ENCODE results near the gene ECEL1.
"Not testable (repeated sequence)": the region's sequence is repeated elsewhere in the genome, so short reads cannot be mapped to it uniquely, and the experiment has no call there.

ECEL1 gene, protein sequence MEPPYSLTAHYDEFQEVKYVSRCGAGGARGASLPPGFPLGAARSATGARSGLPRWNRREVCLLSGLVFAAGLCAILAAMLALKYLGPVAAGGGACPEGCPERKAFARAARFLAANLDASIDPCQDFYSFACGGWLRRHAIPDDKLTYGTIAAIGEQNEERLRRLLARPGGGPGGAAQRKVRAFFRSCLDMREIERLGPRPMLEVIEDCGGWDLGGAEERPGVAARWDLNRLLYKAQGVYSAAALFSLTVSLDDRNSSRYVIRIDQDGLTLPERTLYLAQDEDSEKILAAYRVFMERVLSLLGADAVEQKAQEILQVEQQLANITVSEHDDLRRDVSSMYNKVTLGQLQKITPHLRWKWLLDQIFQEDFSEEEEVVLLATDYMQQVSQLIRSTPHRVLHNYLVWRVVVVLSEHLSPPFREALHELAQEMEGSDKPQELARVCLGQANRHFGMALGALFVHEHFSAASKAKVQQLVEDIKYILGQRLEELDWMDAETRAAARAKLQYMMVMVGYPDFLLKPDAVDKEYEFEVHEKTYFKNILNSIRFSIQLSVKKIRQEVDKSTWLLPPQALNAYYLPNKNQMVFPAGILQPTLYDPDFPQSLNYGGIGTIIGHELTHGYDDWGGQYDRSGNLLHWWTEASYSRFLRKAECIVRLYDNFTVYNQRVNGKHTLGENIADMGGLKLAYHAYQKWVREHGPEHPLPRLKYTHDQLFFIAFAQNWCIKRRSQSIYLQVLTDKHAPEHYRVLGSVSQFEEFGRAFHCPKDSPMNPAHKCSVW

DNA sequence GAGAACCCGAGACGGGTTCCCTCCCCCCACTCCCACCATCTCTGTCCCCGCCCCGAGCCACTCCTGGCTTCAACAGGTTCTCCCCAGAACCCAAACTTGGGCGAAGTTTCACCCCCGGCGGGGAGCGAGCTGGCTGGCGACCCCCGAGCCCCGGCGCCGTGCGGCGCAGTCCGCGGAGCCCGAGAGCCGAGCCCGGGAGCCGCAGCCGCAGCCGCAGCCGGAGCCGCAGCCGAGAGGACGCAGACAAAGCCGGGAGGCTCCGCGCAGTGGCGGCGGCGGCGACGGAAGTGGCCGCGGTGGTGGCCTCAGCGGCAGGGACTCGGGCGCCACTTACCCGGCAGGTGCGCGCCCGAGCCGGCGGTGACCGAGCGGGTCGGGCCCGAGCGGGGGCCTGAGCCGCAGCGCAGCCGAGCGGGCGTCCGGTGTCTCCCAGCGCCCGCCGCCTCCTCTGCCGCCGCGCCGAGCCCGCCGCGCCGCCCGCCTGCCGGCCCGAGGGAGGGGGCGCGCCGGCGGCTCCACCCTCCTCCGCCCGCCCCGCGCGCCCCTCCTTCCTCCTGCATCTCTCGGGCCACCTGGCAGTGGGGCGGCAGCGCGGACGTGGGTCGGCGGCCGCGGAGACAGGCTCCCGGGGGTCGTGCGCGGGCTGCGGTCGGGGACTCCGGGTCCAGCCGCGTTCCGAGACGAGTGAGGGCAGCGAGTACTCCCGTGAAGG lies at the start of gene ECEL1:
Gene ECEL1, minus strand, starts transcription at position 450 of the 712 bp plus-strand sequence. CDS start 1,181 bp downstream, outside the sequence.
- DNase-seq = no peak

DNA sequence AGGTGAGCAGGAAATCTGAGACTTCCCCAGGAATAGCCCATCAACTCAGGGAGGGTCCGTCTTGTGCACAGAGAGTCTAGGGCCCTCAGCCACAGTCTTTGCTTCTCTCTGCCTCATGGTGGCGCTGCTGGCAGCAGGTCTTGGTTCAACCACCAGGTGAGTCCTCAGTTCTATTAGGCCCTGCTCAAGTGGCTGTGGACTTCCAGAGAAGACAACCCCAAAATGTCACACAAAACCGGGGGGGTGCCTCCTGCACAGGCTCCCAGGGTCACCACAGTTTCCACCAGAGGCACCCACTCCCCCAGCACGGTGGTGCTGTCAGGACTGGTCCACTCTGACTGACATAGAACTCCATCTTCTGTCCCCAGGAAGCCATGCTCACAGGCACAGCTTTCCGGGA lies 49.4 kb upstream of the ECEL1 start:
- no peak for DNase-seq

DNA sequence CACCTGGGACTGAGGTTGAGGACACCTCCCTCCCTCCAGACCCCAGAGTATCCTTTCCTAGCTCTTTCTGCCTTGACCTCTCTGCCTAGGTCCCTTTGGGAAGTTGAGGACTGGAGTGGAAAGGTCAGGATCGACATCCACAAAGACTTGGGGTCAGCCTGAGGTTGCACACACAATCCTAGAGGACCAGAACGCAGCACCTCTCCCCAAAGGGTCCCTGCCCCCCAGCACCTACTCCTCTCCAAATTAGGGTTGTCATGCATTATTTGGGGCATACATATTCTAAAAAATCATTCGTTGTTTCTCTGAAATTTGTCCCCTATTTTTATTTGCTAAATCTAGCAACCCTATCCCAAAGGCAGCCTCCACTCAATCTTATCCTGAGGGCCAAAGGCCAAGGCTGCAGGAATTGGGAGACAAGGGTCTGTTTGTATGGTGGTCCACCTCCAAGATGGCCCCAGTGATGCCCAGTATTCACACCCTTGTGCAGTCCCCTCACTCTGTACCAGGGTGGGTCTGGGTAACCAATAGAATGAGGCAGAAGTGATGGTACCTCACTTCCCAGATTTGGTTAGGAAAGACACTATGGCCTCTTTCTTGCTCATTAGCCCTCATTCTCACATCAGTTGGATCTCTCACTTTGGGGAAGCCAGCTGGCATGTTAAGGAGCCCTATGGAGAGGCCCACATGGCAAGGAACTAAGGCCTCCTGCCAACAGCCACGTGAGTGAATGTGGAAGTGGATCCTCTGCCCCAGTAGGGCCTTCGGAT lies 48.3 kb upstream of the ECEL1 start:
- DNase-seq = no peak

DNA sequence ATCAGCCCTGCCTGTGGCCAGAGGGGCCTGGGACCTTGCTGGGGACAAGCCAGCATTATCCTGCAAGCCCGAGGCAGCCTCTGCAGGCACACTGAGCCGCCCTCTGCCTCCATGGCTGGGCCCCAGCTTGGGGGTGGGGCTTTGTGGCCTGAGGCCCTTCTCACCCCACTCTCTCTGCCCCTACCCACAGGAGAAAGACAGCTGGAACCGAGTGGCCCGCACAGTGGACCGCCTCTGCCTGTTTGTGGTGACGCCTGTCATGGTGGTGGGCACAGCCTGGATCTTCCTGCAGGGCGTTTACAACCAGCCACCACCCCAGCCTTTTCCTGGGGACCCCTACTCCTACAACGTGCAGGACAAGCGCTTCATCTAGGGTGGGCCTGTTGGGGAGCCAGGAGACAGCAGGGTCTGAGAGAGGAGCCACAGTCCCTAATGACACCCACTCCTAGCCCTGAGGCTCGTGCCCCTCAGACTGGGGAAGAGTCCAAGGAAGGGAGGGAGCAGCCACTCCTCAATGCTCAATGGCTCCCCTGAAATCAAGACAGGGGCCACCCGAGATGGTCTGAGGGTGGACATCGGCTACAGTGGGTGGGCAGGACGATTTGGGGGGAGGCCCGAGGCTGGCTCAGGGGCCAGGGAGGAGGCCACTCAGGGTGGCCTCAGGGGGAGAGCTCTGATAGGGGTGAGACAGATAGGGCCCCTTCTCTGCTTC lies 47.5 kb upstream of the ECEL1 start:
- DNase-seq = no peak

DNA sequence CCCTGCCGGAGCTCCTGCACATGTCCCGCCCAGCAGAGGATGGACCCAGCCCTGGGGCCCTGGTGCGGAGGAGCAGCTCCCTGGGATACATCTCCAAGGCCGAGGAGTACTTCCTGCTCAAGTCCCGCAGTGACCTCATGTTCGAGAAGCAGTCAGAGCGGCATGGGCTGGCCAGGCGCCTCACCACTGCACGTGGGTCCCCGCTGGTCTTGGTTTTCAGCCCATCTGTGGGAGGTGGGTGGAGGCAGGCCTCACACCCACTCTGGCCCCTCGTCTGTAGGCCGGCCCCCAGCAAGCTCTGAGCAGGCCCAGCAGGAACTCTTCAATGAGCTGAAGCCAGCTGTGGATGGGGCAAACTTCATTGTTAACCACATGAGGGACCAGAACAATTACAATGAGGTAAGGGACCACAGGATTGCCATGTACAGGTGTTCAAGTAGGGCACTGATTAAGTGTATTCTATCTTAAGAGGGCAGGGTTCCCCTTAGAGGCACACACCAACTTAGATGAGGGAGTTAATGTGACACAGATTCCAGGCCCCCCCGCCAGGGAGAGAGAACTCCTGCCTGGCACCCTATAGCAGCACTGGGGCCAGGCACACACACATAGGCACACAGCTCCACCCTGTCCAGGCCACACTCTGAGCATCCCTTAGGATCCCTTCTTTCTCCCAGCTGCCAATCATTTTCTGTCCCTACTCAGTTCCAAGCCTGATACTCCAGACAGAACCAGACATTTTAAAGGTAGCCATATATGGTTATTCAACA lies 46.5 kb upstream of the ECEL1 start:
- no peak for DNase-seq

DNA sequence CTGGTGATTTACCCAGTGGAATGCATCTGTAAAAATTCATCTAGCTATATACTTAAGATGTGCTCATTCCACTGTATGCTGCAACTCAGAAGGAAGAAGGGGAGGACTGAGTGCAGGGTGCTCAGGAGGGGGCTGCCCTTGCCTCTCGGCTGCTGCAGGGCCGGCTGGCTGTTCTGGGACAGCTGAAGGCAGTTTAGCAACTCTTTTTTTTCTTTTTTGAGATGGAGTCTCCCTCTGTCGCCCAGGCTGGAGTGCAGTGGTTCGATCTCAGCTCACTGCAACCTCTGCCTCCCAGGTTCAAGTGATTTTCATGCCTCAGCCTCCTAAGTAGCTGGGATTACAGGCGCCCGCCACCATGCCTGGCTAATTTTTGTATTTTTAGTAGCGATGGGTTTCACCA lies 45.2 kb upstream of the ECEL1 start:
- not testable (repeated sequence) for DNase-seq

DNA sequence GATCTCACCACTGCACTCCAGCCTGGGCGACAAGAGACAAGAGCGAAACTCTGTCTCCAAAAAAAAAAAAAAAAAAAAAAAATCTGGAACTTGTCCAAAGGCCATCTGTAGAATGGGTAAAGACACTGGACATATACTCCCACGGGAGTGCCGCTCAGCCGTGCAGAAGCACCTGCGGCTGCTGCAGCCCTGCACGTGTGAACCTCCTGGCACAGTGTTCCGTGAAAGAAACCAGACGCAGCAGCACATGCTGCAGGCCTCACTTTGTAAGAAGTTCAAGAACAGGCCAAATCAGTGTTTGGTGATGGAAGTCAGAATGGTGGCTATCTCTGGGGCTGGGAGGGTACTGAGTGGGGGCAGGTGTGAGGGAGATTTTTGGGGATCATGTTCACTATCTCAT lies 44.8 kb upstream of the ECEL1 start:
- no peak for DNase-seq

DNA sequence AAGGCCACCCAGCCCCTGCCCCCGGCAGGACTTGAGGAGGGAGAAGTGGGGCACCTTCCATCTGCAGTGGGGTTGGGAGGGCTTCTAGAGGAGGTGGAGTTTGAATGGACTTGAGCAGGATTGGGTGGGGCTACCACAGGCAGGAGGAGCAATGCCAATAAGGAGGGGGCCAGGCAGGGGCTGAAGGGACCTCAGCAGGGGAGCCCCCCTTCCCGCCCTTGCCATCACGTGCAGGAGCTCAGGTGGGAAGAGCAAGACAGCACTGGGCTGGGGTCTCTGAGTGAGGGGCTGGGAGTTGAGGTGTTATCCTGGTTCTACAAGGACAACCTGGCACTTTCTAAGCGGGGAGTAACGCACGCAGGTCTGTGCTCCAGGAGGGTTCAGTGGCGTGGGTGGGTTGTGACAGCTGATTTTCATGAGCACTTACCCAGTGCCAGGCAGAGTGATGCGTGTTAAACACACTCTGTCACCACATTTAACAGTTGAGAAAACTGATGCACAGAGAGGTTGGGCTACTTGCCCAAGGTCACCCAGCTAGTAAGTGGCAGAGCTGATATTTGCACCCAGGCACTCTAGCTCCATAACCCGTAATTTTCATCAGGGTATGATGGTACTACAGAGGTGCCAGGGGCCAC lies 43.1 kb upstream of the ECEL1 start:
- no peak for DNase-seq

DNA sequence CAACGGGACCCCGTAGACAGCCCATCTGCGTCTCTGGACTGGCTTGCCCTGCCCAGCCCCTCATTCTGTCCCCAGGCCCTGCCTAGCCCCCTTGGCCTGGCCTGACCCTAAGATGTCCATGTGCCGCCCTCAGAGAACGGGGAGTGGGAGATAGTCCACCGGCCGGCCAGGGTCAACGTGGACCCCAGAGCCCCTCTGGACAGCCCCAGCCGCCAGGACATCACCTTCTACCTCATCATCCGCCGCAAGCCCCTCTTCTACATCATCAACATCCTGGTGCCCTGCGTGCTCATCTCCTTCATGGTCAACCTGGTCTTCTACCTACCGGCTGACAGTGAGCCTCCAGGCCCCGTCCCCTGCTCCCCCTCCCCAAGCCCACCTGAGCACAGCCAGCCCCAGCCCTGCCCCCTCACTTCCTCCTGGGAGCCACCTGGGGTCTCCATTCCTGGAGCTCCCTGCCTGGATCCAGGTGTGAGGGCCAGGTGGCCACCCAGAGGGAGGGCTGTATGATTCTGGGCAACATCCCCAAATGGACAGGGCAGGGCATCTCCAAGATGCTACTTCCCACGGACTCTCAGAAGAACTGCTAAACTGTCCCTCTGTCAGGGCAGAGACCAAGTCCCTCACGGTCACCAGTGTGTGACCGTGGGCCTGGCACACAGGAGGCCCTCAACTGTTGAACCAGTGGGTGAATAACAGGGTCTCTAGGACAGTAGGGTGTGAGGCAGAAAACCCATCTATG lies 42.3 kb upstream of the ECEL1 start:
- no peak for DNase-seq

DNA sequence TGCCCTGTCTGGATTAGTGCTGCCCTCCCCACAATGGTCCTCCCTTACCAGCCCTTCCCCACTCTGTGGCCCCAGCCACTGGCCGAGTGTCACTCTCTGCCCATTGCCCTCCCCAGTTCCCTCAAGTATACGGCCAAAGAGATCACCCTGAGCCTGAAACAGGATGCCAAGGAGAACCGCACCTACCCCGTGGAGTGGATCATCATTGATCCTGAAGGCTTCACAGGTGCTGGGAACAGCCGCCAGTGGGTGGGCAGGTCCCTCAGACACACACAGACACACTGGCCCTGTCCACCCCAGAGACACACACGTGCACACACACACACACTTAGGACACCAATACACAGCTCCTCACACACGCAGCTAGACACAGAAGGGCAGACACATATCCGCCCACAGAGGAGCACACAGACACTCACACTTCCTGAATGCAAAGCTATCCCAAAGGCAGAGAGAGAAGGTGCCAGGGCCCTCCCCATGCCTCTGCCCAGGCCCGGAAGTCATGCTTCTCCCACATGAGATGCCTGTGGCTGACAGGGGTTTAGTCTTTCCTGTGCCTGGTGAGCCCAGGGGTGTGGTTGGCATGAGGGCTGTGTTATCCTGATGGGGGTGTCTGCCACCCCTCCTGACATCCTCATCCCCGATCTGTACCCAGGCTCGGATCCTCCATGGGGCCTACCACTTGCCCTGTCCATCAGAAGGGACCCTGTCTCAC lies 41.3 kb upstream of the ECEL1 start:
- DNase-seq = peak; percentile 36

DNA sequence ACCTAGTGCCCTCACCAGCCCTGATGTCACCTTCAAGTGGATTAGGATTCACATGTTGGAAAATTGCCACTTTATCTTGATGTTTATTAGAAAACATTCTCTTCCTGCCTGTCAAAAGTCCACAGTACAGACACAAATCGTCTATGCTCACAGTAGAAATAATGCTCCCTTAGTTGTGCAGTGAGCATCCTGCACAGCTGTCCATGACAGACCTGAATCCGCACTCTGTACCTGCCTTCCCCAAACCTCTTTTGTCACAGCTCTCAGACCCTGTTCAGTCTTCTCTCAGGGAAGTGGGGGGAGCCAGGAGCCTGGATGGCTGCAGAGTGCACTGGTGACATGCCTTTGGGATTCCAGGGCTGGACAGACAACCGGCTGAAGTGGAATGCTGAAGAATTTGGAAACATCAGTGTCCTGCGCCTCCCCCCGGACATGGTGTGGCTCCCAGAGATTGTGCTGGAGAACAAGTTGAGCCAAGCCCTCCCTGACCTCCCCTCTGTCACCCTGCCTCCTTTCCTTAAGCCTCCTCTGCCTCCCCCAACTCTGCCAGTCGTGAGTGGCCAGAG lies 40.4 kb upstream of the ECEL1 start:
- no peak for DNase-seq

DNA sequence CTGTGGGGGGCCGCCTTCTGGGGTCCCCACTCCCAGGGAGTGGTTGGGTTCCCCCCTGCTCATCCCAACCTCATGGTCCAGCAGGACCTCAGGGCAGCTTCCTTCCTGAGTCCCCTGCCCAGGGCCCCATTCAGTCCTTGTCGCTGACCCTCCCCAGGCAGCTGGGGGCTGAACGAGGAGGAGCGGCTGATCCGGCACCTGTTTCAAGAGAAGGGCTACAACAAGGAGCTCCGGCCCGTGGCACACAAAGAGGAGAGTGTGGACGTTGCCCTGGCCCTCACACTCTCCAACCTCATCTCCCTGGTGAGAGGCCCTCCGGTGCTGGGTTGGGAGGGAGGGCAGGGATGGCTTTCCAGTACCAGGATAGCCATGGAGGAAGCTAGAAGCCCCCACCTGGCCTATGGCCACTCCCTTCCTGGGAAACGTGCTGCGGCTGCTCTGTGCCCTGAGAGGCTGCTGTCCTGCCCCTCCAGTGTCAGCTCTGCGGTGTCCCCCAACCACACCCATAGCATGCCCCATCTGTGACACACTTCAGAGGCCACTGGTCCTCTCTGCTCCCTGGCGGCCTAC lies 38.8 kb upstream of the ECEL1 start:
- DNase-seq = no peak

DNA sequence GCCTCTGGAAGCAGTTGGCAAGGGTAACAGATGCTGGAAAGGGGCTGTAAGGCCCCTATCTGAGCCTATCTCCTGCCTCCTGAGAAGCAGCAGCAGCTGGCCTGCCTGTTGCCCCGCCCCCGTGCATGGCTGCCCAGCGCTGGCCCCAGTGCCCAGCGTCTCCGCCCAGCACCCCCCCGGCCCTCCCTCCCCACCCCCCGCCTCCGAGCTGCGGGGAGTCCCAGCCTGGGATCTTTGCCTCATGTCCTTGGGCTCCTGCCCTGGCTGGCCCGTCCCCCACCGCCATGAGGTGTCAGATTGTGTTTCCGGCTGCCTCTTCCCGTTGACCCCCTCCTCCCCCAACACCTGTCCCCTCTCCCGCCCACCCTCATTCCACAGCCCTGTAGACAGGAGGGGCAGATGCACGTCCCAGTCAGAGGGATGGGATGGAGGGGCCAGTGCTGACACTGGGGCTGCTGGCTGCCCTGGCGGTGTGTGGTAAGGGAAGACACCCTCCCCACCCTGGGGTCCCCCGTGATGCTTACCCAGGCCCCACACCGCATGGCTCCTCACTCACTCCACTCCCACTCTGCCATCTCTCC lies 38.2 kb upstream of the ECEL1 start, which contains the start of gene CHRND:
Gene CHRND, plus strand, starts transcription at position 370 of the 581 bp plus-strand sequence. Its CDS starts 56 bp downstream, at position 426.
- DNase-seq = no peak

DNA sequence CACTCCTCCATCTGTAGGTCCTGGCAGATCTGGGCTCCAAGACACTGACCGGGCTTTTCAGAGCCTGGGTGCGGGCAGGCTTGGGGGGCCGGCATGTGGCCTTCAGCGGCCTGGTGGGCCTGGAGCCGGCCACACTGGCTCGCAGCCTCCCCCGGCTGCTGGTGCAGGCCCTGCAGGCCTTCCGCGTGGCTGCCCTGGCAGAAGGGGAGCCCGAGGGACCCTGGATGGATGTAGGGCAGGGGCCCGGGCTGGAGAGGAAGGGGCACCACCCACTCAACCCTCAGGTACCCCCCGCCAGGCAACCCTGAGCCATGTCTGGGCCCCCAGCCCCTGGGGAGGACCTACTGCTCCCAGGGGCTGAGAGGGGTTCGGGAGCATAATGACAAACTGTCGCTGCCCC lies 37.6 kb upstream of the ECEL1 start:
- DNase-seq = no peak

DNA sequence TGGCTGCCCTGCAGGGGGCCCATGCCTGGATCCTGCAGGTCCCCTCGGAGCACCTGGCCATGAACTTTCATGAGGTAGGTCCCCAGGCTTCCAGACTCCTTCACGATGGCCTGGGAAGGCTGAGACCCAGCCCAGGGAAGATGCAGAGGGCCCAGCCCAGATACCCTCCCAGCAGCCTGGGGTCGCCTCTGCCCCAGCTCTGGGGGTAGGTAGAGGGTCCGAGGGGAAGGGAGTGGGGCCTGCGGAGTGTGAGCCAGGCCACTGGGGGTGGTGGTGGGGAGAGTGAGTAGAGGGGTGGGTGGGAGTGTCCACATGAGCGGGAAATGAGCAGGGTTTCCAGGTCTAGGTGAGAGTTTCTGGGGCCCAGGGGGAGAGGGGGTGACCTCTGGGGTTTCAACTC lies 37.1 kb upstream of the ECEL1 start:
- DNase-seq = no peak

DNA sequence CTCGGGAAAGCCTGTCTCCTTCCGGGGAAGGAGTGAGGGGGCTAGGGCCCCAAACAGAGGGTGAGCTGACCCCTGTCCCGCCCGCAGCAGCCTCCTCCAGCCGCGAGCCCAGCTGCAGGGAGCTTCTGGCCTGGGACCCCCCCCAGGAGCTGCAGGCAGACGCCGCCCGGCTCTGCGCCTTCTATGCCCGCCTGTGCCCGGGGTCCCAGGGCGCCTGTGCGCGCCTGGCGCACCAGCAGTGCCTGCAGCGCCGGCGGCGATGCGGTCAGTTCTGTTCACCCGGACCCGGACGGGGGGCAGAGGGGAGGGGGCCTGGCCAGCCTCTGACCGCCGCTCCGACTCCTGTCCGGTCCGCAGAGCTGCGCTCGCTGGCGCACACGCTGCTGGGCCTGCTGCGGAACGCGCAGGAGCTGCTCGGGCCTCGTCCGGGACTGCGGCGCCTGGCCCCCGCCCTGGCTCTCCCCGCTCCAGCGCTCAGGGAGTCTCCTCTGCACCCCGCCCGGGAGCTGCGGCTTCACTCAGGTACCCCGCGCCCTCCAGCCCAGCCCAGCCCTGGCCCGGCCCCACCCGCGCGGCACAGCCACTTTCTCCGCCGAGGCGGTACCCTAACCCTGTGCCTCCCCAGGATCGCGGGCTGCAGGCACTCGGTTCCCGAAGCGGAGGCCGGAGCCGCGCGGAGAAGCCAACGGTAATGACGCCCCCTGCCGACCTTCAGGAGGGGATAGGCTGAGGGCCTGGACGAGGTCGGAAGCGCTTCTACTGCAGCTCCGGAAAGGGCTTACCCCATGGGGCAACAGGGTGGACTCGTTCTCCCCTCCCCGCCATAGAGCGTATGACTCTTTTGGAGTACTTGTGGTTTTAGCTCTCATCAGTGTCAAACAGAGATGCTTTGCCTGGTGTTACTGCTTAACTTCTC lies 36.3 kb upstream of the ECEL1 start:
- DNase-seq = peak; percentile 87

DNA sequence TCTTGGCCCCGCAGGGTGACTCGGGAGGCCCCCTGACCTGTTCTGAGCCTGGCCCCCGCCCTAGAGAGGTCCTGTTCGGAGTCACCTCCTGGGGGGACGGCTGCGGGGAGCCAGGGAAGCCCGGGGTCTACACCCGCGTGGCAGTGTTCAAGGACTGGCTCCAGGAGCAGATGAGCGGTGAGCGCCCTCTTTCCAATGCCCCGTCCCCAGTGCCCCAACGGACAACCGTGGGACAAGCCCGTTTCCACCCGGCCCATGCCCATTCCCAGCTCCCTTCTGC lies 35.7 kb upstream of the ECEL1 start:
- no peak for DNase-seq

All from hematopoietic multipotent progenitor cell treated with erythropoietin and hydrocortisone succinate and interleukin-3 and kit ligand, for 4 days (in vitro differentiated cells).